Endothelial cell of umbilical vein (primary cell): ENCODE results near the gene NAP1L5. TPM values are rescaled to one million over a fixed set of nuclear protein-coding genes. Genes with fewer than 3 reads are reported as not detected.
A peak's percentile ranks its signal among the peaks of the same experiment; 100 is the strongest.

Source experiments
- BruUV-seq: library from RNA; stranded (reverse); fragments of 400-500 nt; replicated peaks from 2 replicates; lab custom pipeline; 2021; lab: Mats Ljungman, UMichigan
- CTCF ChIA-PET: fragments of 300-600, 350-600 bp; sonication (Branson Sonifier 250); formaldehyde crosslinking; loops from one replicate; lab custom pipeline; 2021; ENCODE audit warnings: antibody characterized with exemption, inconsistent platforms; lab: Charles Lee
- POLR2A ChIA-PET: fragments of 300-600, 350-600 bp; sonication (Branson Sonifier 250); formaldehyde crosslinking; loops from one replicate; lab custom pipeline; 2021; ENCODE audit warnings: antibody characterized with exemption, inconsistent platforms; lab: Charles Lee
- DNase-seq: peaks from one replicate; pipeline ENCODE4 v3.0.0-alpha.2; 2011; ENCODE audit warnings: low read depth, low spot score
- FAIRE-seq: peaks from 2 replicates; lab custom pipeline; 2011; peaks lifted over from hg19 to GRCh38; lab: Jason Lieb, UNC
- H2AFZ ChIP-seq: 2 replicates; pipeline ENCODE4 v1.6.0; 2012; ENCODE audit warnings: low read depth, low read length, control low read depth, inconsistent platforms
- H3K27ac ChIP-seq: 2 replicates; pipeline ENCODE4 v1.5.1; 2011; ENCODE audit warnings: low read depth, mild to moderate bottlenecking, control low read depth, low read length, moderate library complexity; ENCODE audit not compliant: insufficient read depth
- H3K27me3 ChIP-seq, 2 experiments: 2 replicates each; pipeline versions ENCODE4 v1.6.0 to v1.6.1; 2011; ENCODE audit warnings: low read length in 2 of 2, mixed read lengths in 1 of 2; ENCODE audit not compliant: control insufficient read depth in 2 of 2, insufficient read depth in 2 of 2
- H3K36me3 ChIP-seq, 2 experiments: 2 replicates in 1 of 2; 3 replicates in 1 of 2; pipeline ENCODE4 v1.5.1; 2011; ENCODE audit warnings: low read length in 2 of 2, mild to moderate bottlenecking in 1 of 2, moderate library complexity in 1 of 2; ENCODE audit not compliant: control insufficient read depth in 2 of 2, insufficient read depth in 2 of 2; ENCODE audit errors: extremely low read depth in 1 of 2
- H3K4me1 ChIP-seq: 3 replicates; pipeline ENCODE4 v1.5.1; 2011; ENCODE audit warnings: mild to moderate bottlenecking, low read length; ENCODE audit not compliant: control insufficient read depth, insufficient read depth; ENCODE audit errors: extremely low read depth
- H3K4me2 ChIP-seq: 2 replicates; pipeline ENCODE4 v1.6.1; 2011; ENCODE audit warnings: low read length, control low read depth, mixed read lengths; ENCODE audit not compliant: insufficient read depth
- H3K4me3 ChIP-seq, 3 experiments: fragments of 200-600 bp in 1 of 3; sonication (generic), shearing (Covaris generic) in 1 of 3; replicated peaks in 1 of 3; 2 replicates each; pipeline ENCODE4 v1.5.1; 2011 to 2016; ENCODE audit warnings: control low read depth in 3 of 3, low read length in 3 of 3, mild to moderate bottlenecking in 2 of 3, inconsistent platforms in 1 of 3, low read depth in 1 of 3, moderate library complexity in 1 of 3; ENCODE audit not compliant: insufficient read depth in 1 of 3
- H3K79me2 ChIP-seq: 2 replicates; pipeline ENCODE4 v1.6.0; 2012; ENCODE audit warnings: low read length, inconsistent platforms; ENCODE audit not compliant: control insufficient read depth, insufficient read depth
- H3K9ac ChIP-seq: replicated peaks from 2 replicates; pipeline ENCODE3; 2011; ENCODE audit warnings: low read length, control low read depth; ENCODE audit not compliant: insufficient read depth; ENCODE audit errors: extremely low read depth
- H3K9me1 ChIP-seq: replicated peaks from 3 replicates; pipeline ENCODE4 v1.6.0; 2011; ENCODE audit warnings: mild to moderate bottlenecking, low read length; ENCODE audit not compliant: control insufficient read depth, insufficient read depth; ENCODE audit errors: extremely low read depth
- H3K9me3 ChIP-seq: replicated peaks from 2 replicates; pipeline ENCODE4 v1.5.1; 2012; ENCODE audit warnings: low read length, inconsistent platforms; ENCODE audit not compliant: control insufficient read depth, insufficient read depth
- H4K20me1 ChIP-seq: replicated peaks from 2 replicates; pipeline ENCODE3; 2011; ENCODE audit warnings: mild to moderate bottlenecking, low read length; ENCODE audit not compliant: control insufficient read depth, insufficient read depth; ENCODE audit errors: extremely low read depth
- EZH2 ChIP-seq: IDR thresholded peaks from 2 replicates; pipeline ENCODE4 v1.6.1; 2012; ENCODE audit warnings: borderline replicate concordance, low read depth, mild to moderate bottlenecking, moderate library complexity, low read length, inconsistent platforms; ENCODE audit not compliant: severe bottlenecking
- FOS ChIP-seq: IDR thresholded peaks from 2 replicates; pipeline ENCODE4 v1.6.1; 2011; ENCODE audit warnings: mild to moderate bottlenecking, low read length, moderate library complexity, borderline replicate concordance; ENCODE audit not compliant: insufficient read depth
- GATA2 ChIP-seq: IDR thresholded peaks from 2 replicates; pipeline ENCODE4 v1.7.0; 2011; ENCODE audit warnings: low read depth, mild to moderate bottlenecking, moderate library complexity, mixed read lengths, low read length; ENCODE audit not compliant: insufficient read length, insufficient read depth
- JUN ChIP-seq: IDR thresholded peaks from 2 replicates; pipeline ENCODE4 v1.6.1; 2011; ENCODE audit warnings: borderline replicate concordance, low read depth; ENCODE audit not compliant: insufficient read length, insufficient read depth
- MAX ChIP-seq: IDR thresholded peaks from 2 replicates; pipeline ENCODE4 v1.6.1; 2011; ENCODE audit not compliant: insufficient read depth, insufficient read length
- MYC ChIP-seq: IDR thresholded peaks from one replicate; pipeline ENCODE4 v1.6.1; 2011; ENCODE audit warnings: mild to moderate bottlenecking, low read depth, low read length
- POLR2A ChIP-seq: IDR thresholded peaks from 2 replicates; pipeline ENCODE4 v1.6.1; 2012; ENCODE audit warnings: low read depth, mild to moderate bottlenecking, control low read depth, low read length
- POLR2AphosphoS5 ChIP-seq: IDR thresholded peaks from 2 replicates; pipeline ENCODE4 v1.6.1; 2012; ENCODE audit warnings: low read depth, mild to moderate bottlenecking, control low read depth, low read length, moderate library complexity; ENCODE audit not compliant: insufficient read depth
- dilution Hi-C: fragments of 300-500 bp; cut with MboI; formaldehyde crosslinking; loops from one replicate; pipeline ENCODE4 v1.15.0; 2019; ENCODE audit warnings: low sequenced_read_pairs; ENCODE audit not compliant: extremely low pct_ligation_motif_present
- intact Hi-C: fragments of 100-400 bp; cut with micrococcal nuclease; formaldehyde crosslinking; loops from one replicate; pipeline ENCODE4 v1.10.0; 2022
- polyA plus RNA-seq, 4 experiments: library from polyadenylated mRNA; depleted of rRNA in 3 of 4; stranded (reverse) in 3 of 4; unstranded in 1 of 4; fragments of >200 nt; gene quantifications; 2 replicates each; pipeline versions ENCODE4 v1.2.1 to v1.2.3, GENCODE V29; 2011 to 2012; ENCODE audit warnings: missing spikeins in 1 of 4
- total RNA-seq: library from RNA; stranded (reverse); gene quantifications from 2 replicates; pipeline ENCODE4 v1.2.3, GENCODE V29; 2021

NAP1L5 gene
- total and polyA plus RNA-seq, 2 donors (not counting 3 experiments of a cell fraction or from before 2014, with no cell fraction given) = 3.4 to 6.1 TPM

- POLR2A ChIA-PET = no interaction called here
Observed at GRCh38 chr4:88742561-88742960, 44.9 kb upstream of the NAP1L5 start.

GRCh38 chr4:88738180-88738579, 40.6 kb upstream of the NAP1L5 start:
- Histone ChIP-seq H3K27ac (no peak overlapping the region), H2AFZ (no peak overlapping the region), H3K4me2 (no peak overlapping the region), H3K4me3 (no peak overlapping the region), H3K36me3 (no peaks in the 10 kb centered on the region), H3K4me1 (no peaks in the 10 kb centered on the region), H3K9me3 (no peaks in the 10 kb centered on the region), H4K20me1 (no peaks in the 10 kb centered on the region), H3K79me2 (no peaks in the 10 kb centered on the region), H3K9ac (no peak overlapping the region), H3K9me1 (no peaks in the 10 kb centered on the region), H3K27me3 (no peaks in the 10 kb centered on the region)
- intact Hi-C loops = no loop called here
- dilution Hi-C loops = no loop called here
- TF ChIP-seq EZH2 = no peak
- no peak for TF ChIP-seq GATA2
- no peak for TF ChIP-seq FOS
- TF ChIP-seq JUN = no peak
- no peak for TF ChIP-seq POLR2A
- TF ChIP-seq POLR2AphosphoS5 = no peak
- ChIA-PET CTCF (interaction anchor here (1.1 to 2.2 kb wide), 2 partner anchors 53 to 199 kb away, joined by 3 to 7 read pairs; no protein-coding TSS in a partner anchor), POLR2A (no interaction called here)
- BruUV-seq = no TSS peak
- FAIRE-seq (no peak), DNase-seq (no peak)

More at GRCh38 chr4:88742561-88742960, 44.9 kb upstream of the NAP1L5 start:
- H3K79me2 ChIP-seq = no peaks in the 10 kb centered on the region
- H3K4me1 ChIP-seq = no peaks in the 10 kb centered on the region
- H3K4me3 ChIP-seq = no peak overlapping the region
- no peaks in the 10 kb centered on the region for H4K20me1 ChIP-seq
- H2AFZ ChIP-seq = no peak overlapping the region
- CTCF ChIA-PET = interaction anchor here (1.1 to 2.1 kb wide), 4 partner anchors 14 to 203 kb away, joined by 4 to 5 read pairs (median 5); no protein-coding TSS in a partner anchor
- dilution Hi-C loops = no loop called here
- no peak overlapping the region for H3K4me2 ChIP-seq
- no peaks in the 10 kb centered on the region for H3K9me3 ChIP-seq
- H3K36me3 ChIP-seq = peaks cover 0 to 4% of the 10 kb centered on the region in 2 experiments
- FAIRE-seq (peak; percentile 38), DNase-seq (no peak)
- no peak overlapping the region for H3K9ac ChIP-seq
- TF ChIP-seq JUN (no peak), MYC (no peak), MAX (no peak)
- H3K27ac ChIP-seq = no peak overlapping the region
- intact Hi-C loops = no loop called here
- H3K27me3 ChIP-seq = no peaks in the 10 kb centered on the region
- H3K9me1 ChIP-seq = no peaks in the 10 kb centered on the region
- BruUV-seq = no TSS peak
